ENCODE results near the gene B3GNT3. TPM values are rescaled to one million over a fixed set of nuclear protein-coding genes. Genes with fewer than 3 reads are reported as not detected.
A peak's percentile ranks its signal among the peaks of the same experiment; 100 is the strongest.

B3GNT3 gene
- total and polyA plus RNA-seq, 2 of the 4 experiments (the other 2 are of a cell fraction) = not detected

DNA sequence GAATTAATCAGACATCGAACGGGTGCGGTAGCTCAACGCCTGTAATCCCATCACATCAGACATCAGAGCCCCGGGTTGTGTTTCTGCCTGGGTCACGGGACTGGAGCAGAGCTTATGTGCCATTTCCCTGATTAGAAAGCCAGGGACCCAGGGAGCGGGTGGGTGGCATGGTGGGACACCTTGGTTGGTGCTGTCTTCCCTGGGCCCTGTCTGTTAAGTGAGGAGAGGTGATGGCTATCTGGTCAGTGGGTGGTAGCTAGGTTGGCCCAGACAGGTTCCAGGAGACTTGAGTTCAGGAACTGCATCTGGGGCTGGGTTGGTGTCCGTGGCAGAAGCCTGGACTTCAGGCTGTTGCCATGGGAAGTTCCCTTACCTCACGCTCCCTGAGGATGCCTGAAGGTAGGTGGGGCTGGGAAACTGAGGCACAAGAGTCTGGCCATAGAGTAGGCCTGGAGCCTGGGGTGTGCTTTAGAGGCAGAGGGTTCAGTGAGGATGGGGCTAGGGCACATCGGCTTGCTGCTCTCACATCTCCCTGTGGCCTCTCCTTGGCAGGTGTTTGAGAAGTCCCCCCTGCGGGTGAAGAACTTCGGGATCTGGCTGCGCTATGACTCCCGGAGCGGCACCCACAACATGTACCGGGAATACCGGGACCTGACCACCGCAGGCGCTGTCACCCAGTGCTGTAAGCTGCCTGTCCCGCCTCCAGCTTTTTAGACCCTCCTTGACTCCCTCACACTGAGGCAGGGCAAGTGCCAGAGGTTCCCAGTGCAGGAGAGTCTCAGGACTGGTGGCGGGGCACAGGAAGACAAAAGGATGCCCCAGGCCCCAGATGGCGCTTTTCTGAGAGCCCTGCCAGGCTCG lies 66.8 kb downstream of the B3GNT3 start:
- H3K4me1 ChIP-seq (ENCODE audit: control insufficient read depth, insufficient read depth, low read length) = peaks cover 7% of the 10 kb centered on the region
- H4K20me1 ChIP-seq (ENCODE audit: insufficient read depth, low read length) = peaks cover 62% of the 10 kb centered on the region
- no peak overlapping the region for H3K14ac ChIP-seq (replicated peaks; ENCODE audit: low read depth, low read length)
- BruUV-seq (replicated peaks) = no TSS peak
- intact Hi-C loops (cut with micrococcal nuclease) (no loop called here), in situ Hi-C loops (cut with MboI; ENCODE audit: low sequenced_read_pairs) (no loop called here), dilution Hi-C loops (cut with HindIII; ENCODE audit: low sequenced_read_pairs, unreplicated experiment) (no loop called here)
- H2BK120ac ChIP-seq (ENCODE audit: low read depth, low read length) = no peak overlapping the region
- peaks cover 12 to 48% of the 10 kb centered on the region in 2 experiments; a peak in 3 of 4 replicates for H3K79me1 ChIP-seq (ENCODE audit: low read depth in 1 of 2, low read length in 2 of 2)
- no peak overlapping the region for H4K5ac ChIP-seq (ENCODE audit: low read depth, low read length)
- CTCF ChIA-PET = interaction anchor here (2.7 kb wide), 1 partner anchor 70 kb away, joined by 15 read pairs; the partner anchor contains the start of gene CCDC124
- no peak overlapping the region for H2AFZ ChIP-seq (replicated peaks; ENCODE audit: low read length, poor library complexity)
- H3K56ac ChIP-seq (ENCODE audit: extremely low read depth, insufficient read depth, low read length) = no peak overlapping the region
- H2BK15ac ChIP-seq (ENCODE audit: low read depth, low read length) = no peak overlapping the region
- DNase-seq = no peak
- H3K36me3 ChIP-seq (ENCODE audit: control insufficient read depth, insufficient read depth, low read length) = peaks cover 43% of the 10 kb centered on the region
- POLR2A ChIA-PET (ENCODE audit: unreplicated experiment) = no interaction called here
- H2AK5ac ChIP-seq (ENCODE audit: low read depth, low read length) = no peak overlapping the region
- TF ChIP-seq BHLHE40 (IDR thresholded peaks at IDR 0.05; ENCODE audit: low read depth, low read length) (no peak), MAZ (IDR thresholded peaks at IDR 0.05; ENCODE audit: borderline replicate concordance, low read depth, low read length) (no peak)
- TF ChIP-seq, protein P1, sequence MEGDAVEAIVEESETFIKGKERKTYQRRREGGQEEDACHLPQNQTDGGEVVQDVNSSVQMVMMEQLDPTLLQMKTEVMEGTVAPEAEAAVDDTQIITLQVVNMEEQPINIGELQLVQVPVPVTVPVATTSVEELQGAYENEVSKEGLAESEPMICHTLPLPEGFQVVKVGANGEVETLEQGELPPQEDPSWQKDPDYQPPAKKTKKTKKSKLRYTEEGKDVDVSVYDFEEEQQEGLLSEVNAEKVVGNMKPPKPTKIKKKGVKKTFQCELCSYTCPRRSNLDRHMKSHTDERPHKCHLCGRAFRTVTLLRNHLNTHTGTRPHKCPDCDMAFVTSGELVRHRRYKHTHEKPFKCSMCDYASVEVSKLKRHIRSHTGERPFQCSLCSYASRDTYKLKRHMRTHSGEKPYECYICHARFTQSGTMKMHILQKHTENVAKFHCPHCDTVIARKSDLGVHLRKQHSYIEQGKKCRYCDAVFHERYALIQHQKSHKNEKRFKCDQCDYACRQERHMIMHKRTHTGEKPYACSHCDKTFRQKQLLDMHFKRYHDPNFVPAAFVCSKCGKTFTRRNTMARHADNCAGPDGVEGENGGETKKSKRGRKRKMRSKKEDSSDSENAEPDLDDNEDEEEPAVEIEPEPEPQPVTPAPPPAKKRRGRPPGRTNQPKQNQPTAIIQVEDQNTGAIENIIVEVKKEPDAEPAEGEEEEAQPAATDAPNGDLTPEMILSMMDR (conservative IDR thresholded peaks at IDR 0.05; ENCODE audit: low read depth, low read length) = no peak
- H4K8ac ChIP-seq (ENCODE audit: low read depth in 2 of 2, low read length in 2 of 2) = peak overlapping the region in 1 of 2 experiments; percentile 10; a peak in 1 of 4 replicates
- H2BK5ac ChIP-seq (ENCODE audit: low read depth, low read length, poor library complexity, severe bottlenecking) = no peak overlapping the region
- H2AK9ac ChIP-seq (replicated peaks; ENCODE audit: low read depth, low read length, poor library complexity) = no peak overlapping the region
- H3K4ac ChIP-seq (ENCODE audit: low read depth, low read length) = no peak overlapping the region
- H3K27ac ChIP-seq (ENCODE audit: insufficient read depth, low read length) = no peak overlapping the region; the same call in 1 of the 2 replicates
- H4K91ac ChIP-seq (ENCODE audit: insufficient read depth, low read depth, low read length) = no peak overlapping the region
- WGBS, 2 experiments (ENCODE audit: extremely low coverage in 2 of 2, insufficient read length in 1 of 2) = 96% methylated on average over 14 of the region's 23 CpGs; no CpG with 5 or more reads in 1 of the 2 experiments
- H3K23ac ChIP-seq (ENCODE audit: low read depth, low read length) = peak overlapping the region; percentile 31; the same call in 1 of the 2 replicates
- H3K27me3 ChIP-seq (ENCODE audit: control insufficient read depth, insufficient read depth, low read length) = no peaks in the 10 kb centered on the region
- H2BK20ac ChIP-seq (ENCODE audit: low read depth, low read length) = no peak overlapping the region
- H3K9ac ChIP-seq (ENCODE audit: low read depth, low read length) = peak overlapping the region; percentile 31; the same call in 1 of the 2 replicates
- H3K9me1 ChIP-seq (ENCODE audit: insufficient read depth, low read length) = peaks cover 12% of the 10 kb centered on the region; the same call in 1 of the 2 replicates
- ATAC-seq (ENCODE audit: low read depth) = no peak
- H3K18ac ChIP-seq (ENCODE audit: low read depth, low read length) = no peak overlapping the region
- H3K9me3 ChIP-seq (ENCODE audit: control insufficient read depth, insufficient read depth, low read length) = no peaks in the 10 kb centered on the region
- H3K4me2 ChIP-seq (ENCODE audit: low read depth, low read length) = peak overlapping the region; percentile 16; the same call in 1 of the 2 replicates
- no peak overlapping the region for H3K4me3 ChIP-seq (ENCODE audit: insufficient read depth, low read depth, low read length)
